ENCODE results near the gene ALKBH7. TPM values are rescaled to one million over a fixed set of nuclear protein-coding genes. Genes with fewer than 3 reads are reported as not detected.

Gene ALKBH7
- total RNA-seq, 2 experiments from 2014 or later, result 75.3 to 78.7 TPM

DNA sequence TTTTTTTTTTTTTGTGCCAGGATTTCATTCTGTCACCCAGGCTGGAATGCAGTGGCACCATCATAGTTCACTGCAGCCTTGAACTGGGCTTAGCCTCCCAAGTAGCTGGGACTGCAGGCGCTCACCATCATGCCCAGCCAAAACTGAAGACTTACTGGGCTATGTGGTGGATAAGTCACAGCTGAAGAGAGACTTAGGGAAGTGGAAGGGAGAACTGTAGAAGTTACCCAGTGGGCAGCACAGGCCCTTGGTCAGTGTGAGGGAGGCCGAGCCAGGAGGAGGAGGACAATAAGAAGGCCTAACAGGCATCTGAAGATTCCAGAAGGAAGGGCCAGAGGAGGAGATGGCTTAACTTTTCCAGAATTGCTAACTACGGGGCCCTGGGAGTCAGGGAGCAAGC lies 7.2 kb downstream of the ALKBH7 start:
- Mint-ChIP-seq H3K36me3 (ENCODE audit: low read depth) (peaks cover 73% of the 10 kb centered on the region), H3K27me3 (no peaks in the 10 kb centered on the region), H3K4me3 (no peak overlapping the region), H3K4me1 (ENCODE audit: low read depth) (no peaks in the 10 kb centered on the region), H3K27ac (no peak overlapping the region), H3K9me3 (no peaks in the 10 kb centered on the region)
- ChIA-PET POLR2A (no interaction called here), CTCF (no interaction called here)
- Histone ChIP-seq H3K9me3 (ENCODE audit: control insufficient read depth in 1 of 2, insufficient read depth in 1 of 2, low read length in 2 of 2) (peaks cover 0 to 16% of the 10 kb centered on the region in 2 experiments), H3K27me3 (ENCODE audit: control insufficient read depth in 1 of 2, insufficient read depth in 2 of 2, low read length in 2 of 2) (no peaks in the 10 kb centered on the region), H3K36me3 (ENCODE audit: insufficient read depth, low read length) (peaks cover 52% of the 10 kb centered on the region), H3K27ac (ENCODE audit: low read depth in 1 of 2, low read length in 2 of 2) (no peak overlapping the region), H3K4me3 (ENCODE audit: low read length) (no peak overlapping the region), H3K4me1 (ENCODE audit: insufficient read depth, low read length) (no peaks in the 10 kb centered on the region)
- TF ChIP-seq, protein P1, sequence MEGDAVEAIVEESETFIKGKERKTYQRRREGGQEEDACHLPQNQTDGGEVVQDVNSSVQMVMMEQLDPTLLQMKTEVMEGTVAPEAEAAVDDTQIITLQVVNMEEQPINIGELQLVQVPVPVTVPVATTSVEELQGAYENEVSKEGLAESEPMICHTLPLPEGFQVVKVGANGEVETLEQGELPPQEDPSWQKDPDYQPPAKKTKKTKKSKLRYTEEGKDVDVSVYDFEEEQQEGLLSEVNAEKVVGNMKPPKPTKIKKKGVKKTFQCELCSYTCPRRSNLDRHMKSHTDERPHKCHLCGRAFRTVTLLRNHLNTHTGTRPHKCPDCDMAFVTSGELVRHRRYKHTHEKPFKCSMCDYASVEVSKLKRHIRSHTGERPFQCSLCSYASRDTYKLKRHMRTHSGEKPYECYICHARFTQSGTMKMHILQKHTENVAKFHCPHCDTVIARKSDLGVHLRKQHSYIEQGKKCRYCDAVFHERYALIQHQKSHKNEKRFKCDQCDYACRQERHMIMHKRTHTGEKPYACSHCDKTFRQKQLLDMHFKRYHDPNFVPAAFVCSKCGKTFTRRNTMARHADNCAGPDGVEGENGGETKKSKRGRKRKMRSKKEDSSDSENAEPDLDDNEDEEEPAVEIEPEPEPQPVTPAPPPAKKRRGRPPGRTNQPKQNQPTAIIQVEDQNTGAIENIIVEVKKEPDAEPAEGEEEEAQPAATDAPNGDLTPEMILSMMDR (IDR thresholded peaks at IDR 0.05), result no peak
- ATAC-seq (ENCODE audit: poor library complexity) (no peak), DNase-seq (no peak)
- intact Hi-C loops (cut with DNase I, micrococcal nuclease), result loop anchor here in 1 of 2 experiments (10.0 kb wide), 2 partner anchors 405 to 475 kb away; partner anchors contain the start of genes NDUFA11, RANBP3 and VMAC

- H3K36me3 ChIP-seq (ENCODE audit: insufficient read depth, low read length), result peaks cover 57% of the 10 kb centered on the region
- peaks cover 78% of the 10 kb centered on the region for H3K36me3 Mint-ChIP-seq (ENCODE audit: low read depth)
- no peak overlapping the region for H3K27ac Mint-ChIP-seq
These were observed 8.6 kb downstream of the ALKBH7 start for GRCh38 chr19:6381030-6381750.

DNA sequence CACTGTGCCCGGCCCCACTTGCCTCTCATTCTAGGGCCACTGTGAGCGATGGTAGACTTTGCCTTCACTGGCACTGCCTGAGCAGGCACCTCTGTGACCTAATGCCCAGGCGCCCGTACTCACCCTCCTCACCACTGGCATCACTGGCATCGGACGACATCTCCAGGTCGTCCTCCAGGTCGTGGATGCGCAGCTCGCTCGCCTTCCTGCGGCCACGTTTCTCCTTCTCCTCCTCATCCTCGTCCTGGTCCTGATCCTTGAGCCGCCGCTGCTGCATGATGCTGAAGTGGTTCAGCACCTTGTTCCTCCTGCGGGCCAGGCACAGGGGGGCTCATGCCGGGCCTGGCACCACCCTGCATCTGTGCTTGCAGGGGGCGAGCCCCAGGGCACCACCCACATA lies 10.6 kb downstream of the ALKBH7 start:
- POLR2A ChIA-PET, result interaction anchor here (0.6 kb wide), 1 partner anchor 18 kb away, joined by 5 read pairs; no protein-coding TSS in a partner anchor
- Histone ChIP-seq H3K36me3 (ENCODE audit: insufficient read depth, low read length) (peaks cover 74% of the 10 kb centered on the region), H3K27me3 (ENCODE audit: control insufficient read depth in 1 of 2, insufficient read depth in 2 of 2, low read length in 2 of 2) (no peaks in the 10 kb centered on the region), H3K27ac (ENCODE audit: low read depth in 1 of 2, low read length in 2 of 2) (no peak overlapping the region), H3K9me3 (ENCODE audit: control insufficient read depth in 1 of 2, insufficient read depth in 1 of 2, low read length in 2 of 2) (peaks cover 0 to 16% of the 10 kb centered on the region in 2 experiments), H3K4me1 (ENCODE audit: insufficient read depth, low read length) (no peaks in the 10 kb centered on the region), H3K4me3 (ENCODE audit: low read length) (no peak overlapping the region)
- ATAC-seq (ENCODE audit: poor library complexity) (no peak), DNase-seq (no peak)
- Mint-ChIP-seq H3K36me3 (ENCODE audit: low read depth) (peaks cover 86% of the 10 kb centered on the region), H3K27me3 (no peaks in the 10 kb centered on the region), H3K4me3 (no peak overlapping the region), H3K9me3 (no peaks in the 10 kb centered on the region), H3K27ac (no peak overlapping the region), H3K4me1 (ENCODE audit: low read depth) (no peaks in the 10 kb centered on the region)
- TF ChIP-seq, protein P1 (IDR thresholded peaks at IDR 0.05), result no peak
- intact Hi-C loops (cut with DNase I, micrococcal nuclease), result no loop called here
- CTCF ChIA-PET, result no interaction called here

More at GRCh38 chr19:6381030-6381750, 8.6 kb downstream of the ALKBH7 start:
- no peaks in the 10 kb centered on the region for H3K27me3 Mint-ChIP-seq
- Histone ChIP-seq H3K27ac (ENCODE audit: low read depth in 1 of 2, low read length in 2 of 2) (no peak overlapping the region), H3K4me3 (ENCODE audit: low read length) (no peak overlapping the region), H3K9me3 (ENCODE audit: control insufficient read depth in 1 of 2, insufficient read depth in 1 of 2, low read length in 2 of 2) (peaks cover 0 to 16% of the 10 kb centered on the region in 2 experiments), H3K4me1 (ENCODE audit: insufficient read depth, low read length) (no peaks in the 10 kb centered on the region), H3K27me3 (ENCODE audit: control insufficient read depth in 1 of 2, insufficient read depth in 2 of 2, low read length in 2 of 2) (no peaks in the 10 kb centered on the region)
- no peaks in the 10 kb centered on the region for H3K9me3 Mint-ChIP-seq
- no peaks in the 10 kb centered on the region for H3K4me1 Mint-ChIP-seq (ENCODE audit: low read depth)
- ChIA-PET CTCF (no interaction called here), POLR2A (no interaction called here)
- intact Hi-C loops (cut with DNase I, micrococcal nuclease), result no loop called here
- TF ChIP-seq, protein P1 (IDR thresholded peaks at IDR 0.05), result no peak
- H3K4me3 Mint-ChIP-seq, result no peak overlapping the region
- DNase-seq, result no peak
- ATAC-seq (ENCODE audit: poor library complexity), result no peak

Data from CD4-positive, alpha-beta T cell (primary cell).